ENCODE measurements around the gene ZFAND2B. TPM values are rescaled to one million over a fixed set of nuclear protein-coding genes. Genes with fewer than 3 reads are reported as not detected.

Gene ZFAND2B
- polyA plus RNA-seq, 1 of the 3 experiments (the other 2 are of a cell fraction), result 39.9 TPM

Other genes with a start within 250 kb of the ZFAND2B start
- 0.19 and 0.26 TPM in 2 replicates for gene CDK5R2, start 247.1 kb upstream of the ZFAND2B start, polyA plus RNA-seq (2012; rRNA removed)
- gene FEV, start 221.6 kb upstream of the ZFAND2B start, polyA plus RNA-seq (2012; rRNA removed), result 0.53 and 1.2 TPM in 2 replicates
- not detected in 2 replicates for gene CRYBA2, start 213.4 kb upstream of the ZFAND2B start, polyA plus RNA-seq (2012; rRNA removed)
- 0.95 and 1.7 TPM in 2 replicates for gene CFAP65, start 165.3 kb upstream of the ZFAND2B start, polyA plus RNA-seq (2012; rRNA removed)
- 0.03 TPM in 1 of 2 replicates, not detected in the other for gene IHH, start 145.9 kb upstream of the ZFAND2B start, polyA plus RNA-seq (2012; rRNA removed)
- gene NHEJ1, start 46.0 kb upstream of the ZFAND2B start, polyA plus RNA-seq (2012; rRNA removed), result 16.3 and 21.0 TPM in 2 replicates
- gene SLC23A3, start 36.8 kb upstream of the ZFAND2B start, polyA plus RNA-seq (2012; rRNA removed), result 2.1 and 3.5 TPM in 2 replicates
- gene CNPPD1, start 29.9 kb upstream of the ZFAND2B start, polyA plus RNA-seq (2012; rRNA removed), result 75.9 and 84.1 TPM in 2 replicates
- 74.6 and 94.8 TPM in 2 replicates for gene RETREG2, start 28.5 kb upstream of the ZFAND2B start, polyA plus RNA-seq (2012; rRNA removed)
- gene ABCB6, start 12.2 kb downstream of the ZFAND2B start, polyA plus RNA-seq (2012; rRNA removed), result 26.5 and 27.4 TPM in 2 replicates
- gene ATG9A, start 22.9 kb downstream of the ZFAND2B start, polyA plus RNA-seq (2012; rRNA removed), result 29.6 and 33.2 TPM in 2 replicates
- 22.3 and 30.8 TPM in 2 replicates for gene ANKZF1, start 23.0 kb downstream of the ZFAND2B start, polyA plus RNA-seq (2012; rRNA removed)
- gene GLB1L, start 38.7 kb downstream of the ZFAND2B start, polyA plus RNA-seq (2012; rRNA removed), result 11.7 and 14.1 TPM in 2 replicates
- gene STK16, start 38.7 kb downstream of the ZFAND2B start, polyA plus RNA-seq (2012; rRNA removed), result 57.6 and 78.6 TPM in 2 replicates
- 0.03 TPM in 1 of 2 replicates, not detected in the other for gene TUBA4B, start 46.5 kb downstream of the ZFAND2B start, polyA plus RNA-seq (2012; rRNA removed)
- gene TUBA4A, start 47.1 kb downstream of the ZFAND2B start, polyA plus RNA-seq (2012; rRNA removed), result 4.8 and 6.2 TPM in 2 replicates
- gene DNAJB2, start 72.6 kb downstream of the ZFAND2B start, polyA plus RNA-seq (2012; rRNA removed), result 37.2 and 39.9 TPM in 2 replicates
- 7.4 and 9.5 TPM in 2 replicates for gene PTPRN, start 102.6 kb downstream of the ZFAND2B start, polyA plus RNA-seq (2012; rRNA removed)
- gene RESP18, start 126.0 kb downstream of the ZFAND2B start, polyA plus RNA-seq (2012; rRNA removed), result not detected in 2 replicates
- gene DNPEP, start 181.1 kb downstream of the ZFAND2B start, polyA plus RNA-seq (2012; rRNA removed), result 80.7 and 92.6 TPM in 2 replicates
- gene DES, start 211.6 kb downstream of the ZFAND2B start, polyA plus RNA-seq (2012; rRNA removed), result 0.21 and 0.28 TPM in 2 replicates
- 98.3 and 107 TPM in 2 replicates for gene SPEG, start 228.1 kb downstream of the ZFAND2B start, polyA plus RNA-seq (2012; rRNA removed)

All from SK-N-SH (cell line).